ENCODE measurements around the gene MAPRE2.

The MAPRE2 gene

GRCh38 chr18:35038029-35038428 lies 3.2 kb upstream of the MAPRE2 start:
- DNase-seq, result no peak

- DNase-seq, result no peak
Measured at GRCh38 chr18:35038881-35039491, 2.2 kb upstream of the MAPRE2 start.

GRCh38 chr18:35040638-35040987 lies 600 bp upstream of the MAPRE2 start:
- DNase-seq, result no peak

- peak in 2 of 6 experiments; percentile 20 to 68 for DNase-seq
Measured at GRCh38 chr18:35041815-35042387, 688 bp downstream of the MAPRE2 start.

- DNase-seq, result peak in 5 of 6 experiments; percentile 2 to 77 (median 69)
Measured at GRCh38 chr18:35042389-35043071, 1.3 kb downstream of the MAPRE2 start.

- peak in 1 of 6 experiments; percentile 15 for DNase-seq
Measured at GRCh38 chr18:35043207-35043606, 2.0 kb downstream of the MAPRE2 start.

- DNase-seq, result no peak
Measured at GRCh38 chr18:35045121-35045520, 3.9 kb downstream of the MAPRE2 start.

- no peak for DNase-seq
Measured at GRCh38 chr18:35045806-35046205, 4.6 kb downstream of the MAPRE2 start.

- DNase-seq, result no peak
Measured at GRCh38 chr18:35047697-35048292, 6.6 kb downstream of the MAPRE2 start.

- no peak for DNase-seq
Measured at GRCh38 chr18:35049111-35050027, 8.2 kb downstream of the MAPRE2 start.

- no peak for DNase-seq
Measured at GRCh38 chr18:35050028-35050546, 8.9 kb downstream of the MAPRE2 start.

GRCh38 chr18:35050705-35051195 lies 9.5 kb downstream of the MAPRE2 start:
- DNase-seq, result no peak

- DNase-seq, result no peak
Measured at GRCh38 chr18:35051641-35052377, 10.6 kb downstream of the MAPRE2 start.

GRCh38 chr18:35054401-35054800 lies 13.2 kb downstream of the MAPRE2 start:
- no peak for DNase-seq

GRCh38 chr18:35055105-35055504 lies 13.9 kb downstream of the MAPRE2 start:
- DNase-seq, result no peak

- DNase-seq, result no peak
Measured at GRCh38 chr18:35055726-35056125, 14.5 kb downstream of the MAPRE2 start.

- no peak for DNase-seq
Measured at GRCh38 chr18:35059280-35059927, 18.2 kb downstream of the MAPRE2 start.

- DNase-seq, result no peak
Measured at GRCh38 chr18:35060122-35060815, 19.1 kb downstream of the MAPRE2 start.

- DNase-seq, result no peak
Measured at GRCh38 chr18:35061336-35061735, 20.1 kb downstream of the MAPRE2 start.

GRCh38 chr18:35061804-35062203 lies 20.6 kb downstream of the MAPRE2 start:
- no peak for DNase-seq

GRCh38 chr18:35062408-35062807 lies 21.2 kb downstream of the MAPRE2 start:
- DNase-seq, result no peak

Measured in stimulated activated naive CD4-positive, alpha-beta T cell (primary cell).